HPDE6-E6E7 (cell line): Measurements from ENCODE around the gene WNK1.
"Not testable (repeated sequence)": the region's sequence is repeated elsewhere in the genome, so short reads cannot be mapped to it uniquely, and the experiment has no call there.

Source experiments
- DNase-seq: peaks from one replicate; pipeline ENCODE4 v3.0.0; 2011; ENCODE audit warnings: missing footprints; ENCODE audit errors: extremely low spot score

WNK1 gene

GRCh38 chr12:751999-752694, at the start of gene WNK1:
Gene WNK1, plus strand, starts transcription at chr12:752579. Its CDS starts 987 bp downstream, at chr12:753566.
- DNase-seq: peak; percentile 94

GRCh38 chr12:704516-705242, 47.7 kb upstream of the WNK1 start:
- DNase-seq: no peak

GRCh38 chr12:708084-708483, 44.3 kb upstream of the WNK1 start:
- not testable (repeated sequence) for DNase-seq

GRCh38 chr12:709455-710020, 42.8 kb upstream of the WNK1 start:
- DNase-seq: no peak

GRCh38 chr12:712172-712863, 40.1 kb upstream of the WNK1 start:
- no peak for DNase-seq

- no peak for DNase-seq
Observed at GRCh38 chr12:713281-713875, 39.0 kb upstream of the WNK1 start.

- no peak for DNase-seq
Observed at GRCh38 chr12:716506-716905, 35.9 kb upstream of the WNK1 start.

GRCh38 chr12:718756-719102, 33.6 kb upstream of the WNK1 start:
- DNase-seq: no peak

GRCh38 chr12:720231-720941, 32.0 kb upstream of the WNK1 start:
- DNase-seq: no peak

GRCh38 chr12:724194-724855, 28.1 kb upstream of the WNK1 start:
- peak; percentile 58 for DNase-seq

GRCh38 chr12:725076-725475, 27.3 kb upstream of the WNK1 start:
- no peak for DNase-seq

GRCh38 chr12:726281-727140, 25.9 kb upstream of the WNK1 start:
- DNase-seq: peak; percentile 44

- no peak for DNase-seq
Observed at GRCh38 chr12:727321-727720, 25.1 kb upstream of the WNK1 start.

GRCh38 chr12:728781-729180, 23.6 kb upstream of the WNK1 start:
- no peak for DNase-seq

- DNase-seq: no peak
Observed at GRCh38 chr12:729221-729620, 23.2 kb upstream of the WNK1 start.

- DNase-seq: no peak
Observed at GRCh38 chr12:730550-730949, 21.8 kb upstream of the WNK1 start.

GRCh38 chr12:737122-737739, 15.1 kb upstream of the WNK1 start:
- DNase-seq: no peak

- DNase-seq: no peak
Observed at GRCh38 chr12:738712-739111, 13.7 kb upstream of the WNK1 start.

GRCh38 chr12:739349-739748, 13.0 kb upstream of the WNK1 start:
- no peak for DNase-seq

- no peak for DNase-seq
Observed at GRCh38 chr12:740921-741320, 11.5 kb upstream of the WNK1 start.
